HG02970 (cell line): ENCODE measurements around the gene FAM177A1.
"Not testable (repeated sequence)": the region's sequence is repeated elsewhere in the genome, so short reads cannot be mapped to it uniquely, and the experiment has no call there.

ENCODE experiments used
- ATAC-seq: cut with Tn5 transposase; IDR thresholded peaks from one replicate; pipeline ENCODE4 v1.9.1; 2021; ENCODE audit warnings: mild to moderate bottlenecking, moderate library complexity, moderate number of reproducible peaks; ENCODE audit not compliant: unreplicated experiment, low FRiP score

Gene FAM177A1, protein sequence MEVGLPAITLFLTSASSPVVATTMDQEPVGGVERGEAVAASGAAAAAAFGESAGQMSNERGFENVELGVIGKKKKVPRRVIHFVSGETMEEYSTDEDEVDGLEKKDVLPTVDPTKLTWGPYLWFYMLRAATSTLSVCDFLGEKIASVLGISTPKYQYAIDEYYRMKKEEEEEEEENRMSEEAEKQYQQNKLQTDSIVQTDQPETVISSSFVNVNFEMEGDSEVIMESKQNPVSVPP

DNA sequence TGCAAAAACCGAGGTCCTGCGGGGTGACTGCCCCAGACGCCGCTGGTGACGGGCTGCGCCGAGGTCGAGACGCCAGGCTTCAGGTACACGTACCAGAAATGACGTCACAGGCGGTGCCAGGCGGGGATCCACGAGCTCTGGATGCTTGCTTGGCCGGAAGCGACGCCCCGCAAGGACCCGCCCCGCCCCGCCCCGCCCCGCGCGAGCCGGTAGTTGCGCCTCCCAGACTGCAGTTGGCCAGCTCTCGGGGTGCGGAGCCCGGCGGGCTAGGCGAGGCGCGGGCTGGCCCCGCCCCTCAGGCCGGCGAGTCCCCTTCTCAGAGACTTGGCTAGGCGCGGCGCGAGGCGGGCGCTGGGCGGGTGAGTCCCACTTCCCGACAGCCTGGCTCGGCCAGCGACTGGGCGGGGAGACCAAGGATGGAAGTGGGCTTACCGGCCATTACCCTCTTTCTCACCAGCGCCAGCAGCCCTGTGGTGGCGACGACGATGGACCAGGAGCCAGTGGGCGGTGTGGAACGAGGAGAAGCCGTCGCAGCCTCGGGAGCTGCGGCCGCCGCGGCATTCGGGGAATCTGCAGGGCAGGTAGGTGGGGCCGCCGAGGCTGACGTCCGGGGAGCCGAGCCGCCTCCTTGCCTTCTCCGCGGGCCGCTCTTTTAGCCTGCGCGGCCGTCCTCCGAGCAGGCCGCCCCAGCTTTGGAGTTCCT lies at the start of gene FAM177A1:
Gene FAM177A1, plus strand, starts transcription at position 225 of the 703 bp plus-strand sequence. Its CDS starts 192 bp downstream, at position 417.
- peak; percentile 92 for ATAC-seq

DNA sequence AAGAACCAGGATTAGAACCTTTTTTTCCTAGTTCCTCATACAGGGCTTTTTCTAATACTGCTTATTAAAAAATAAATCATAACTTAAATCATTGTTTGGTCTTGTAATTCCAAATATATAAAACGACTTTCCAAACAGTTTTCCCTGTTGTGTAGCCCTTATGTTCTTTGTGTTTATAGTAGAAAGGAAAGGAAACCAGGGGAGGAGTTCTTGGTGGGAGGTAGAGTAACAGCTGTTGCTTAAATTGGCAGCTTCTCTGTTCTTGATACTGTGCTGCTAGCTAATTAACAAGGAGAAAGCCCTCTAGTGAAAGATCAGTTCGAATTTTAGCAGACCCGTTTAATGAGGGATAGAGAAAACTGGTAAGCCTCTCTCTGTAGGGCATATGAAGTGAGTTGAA lies 48.3 kb upstream of the FAM177A1 start:
- no peak for ATAC-seq

- ATAC-seq, result no peak
Measured at GRCh38 chr14:34999500-34999899, 46.6 kb upstream of the FAM177A1 start.

DNA sequence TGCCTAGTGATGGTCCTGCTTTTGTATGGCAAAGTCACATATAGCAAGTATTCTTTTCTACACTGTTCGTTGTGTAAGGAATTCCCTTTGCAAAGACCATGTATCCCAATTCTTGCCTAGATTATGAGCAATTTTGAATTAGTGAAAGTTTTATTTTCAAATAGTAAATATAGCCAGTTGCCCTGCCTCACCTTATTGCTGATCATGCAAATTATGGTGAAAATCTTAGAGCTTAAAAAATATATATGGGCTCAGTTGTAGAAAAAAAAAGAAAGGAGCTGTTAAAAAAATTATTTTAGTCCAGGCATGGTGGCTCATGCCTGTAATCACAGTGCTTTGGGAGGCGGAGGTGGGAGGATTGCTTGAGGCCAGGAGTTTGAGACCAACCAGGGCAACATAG lies 44.5 kb upstream of the FAM177A1 start:
- no peak for ATAC-seq

DNA sequence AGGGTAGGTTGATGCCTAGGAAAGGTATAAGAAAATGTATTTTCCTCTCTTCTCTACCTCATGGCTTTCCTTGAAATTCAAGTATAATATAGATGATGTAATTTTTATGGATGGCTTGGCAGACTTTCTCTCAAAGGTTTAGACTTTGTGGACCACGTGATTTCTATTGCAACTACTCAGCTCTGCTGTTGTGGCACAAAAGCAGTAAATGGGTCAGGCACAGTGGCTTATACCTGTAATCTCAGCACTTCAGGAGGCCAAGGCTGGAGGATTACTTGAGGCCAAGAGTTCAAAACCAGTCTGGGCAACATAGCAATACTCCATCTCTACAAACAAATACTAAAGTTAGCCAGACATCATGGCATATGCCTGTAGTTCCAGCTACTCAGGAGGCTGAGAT lies 41.2 kb upstream of the FAM177A1 start:
- ATAC-seq, result no peak

- no peak for ATAC-seq
Measured at GRCh38 chr14:35016568-35016967, 29.5 kb upstream of the FAM177A1 start.

- ATAC-seq, result no peak
Measured at GRCh38 chr14:35020713-35021112, 25.4 kb upstream of the FAM177A1 start.

- ATAC-seq, result no peak
Measured at GRCh38 chr14:35028435-35028834, 17.6 kb upstream of the FAM177A1 start.

DNA sequence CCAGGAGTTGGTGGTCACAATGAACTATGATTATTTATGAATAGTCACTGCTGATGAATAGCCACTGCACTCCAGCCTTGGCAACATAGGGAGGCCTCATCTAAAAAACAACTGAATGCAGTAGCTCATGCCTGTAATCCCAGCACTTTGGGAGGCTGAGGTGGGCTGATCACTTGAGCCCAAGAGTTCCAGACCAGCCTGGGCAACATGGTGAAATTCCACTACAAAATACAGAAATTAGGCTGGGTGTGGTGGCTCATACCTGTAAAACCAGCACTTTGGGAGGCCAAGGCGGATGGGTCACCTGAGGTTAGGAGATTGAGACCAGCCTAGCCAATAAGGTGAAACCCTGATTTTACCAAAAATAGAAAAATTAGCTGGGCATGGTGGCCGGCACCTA lies 13.5 kb upstream of the FAM177A1 start:
- ATAC-seq, result no peak

DNA sequence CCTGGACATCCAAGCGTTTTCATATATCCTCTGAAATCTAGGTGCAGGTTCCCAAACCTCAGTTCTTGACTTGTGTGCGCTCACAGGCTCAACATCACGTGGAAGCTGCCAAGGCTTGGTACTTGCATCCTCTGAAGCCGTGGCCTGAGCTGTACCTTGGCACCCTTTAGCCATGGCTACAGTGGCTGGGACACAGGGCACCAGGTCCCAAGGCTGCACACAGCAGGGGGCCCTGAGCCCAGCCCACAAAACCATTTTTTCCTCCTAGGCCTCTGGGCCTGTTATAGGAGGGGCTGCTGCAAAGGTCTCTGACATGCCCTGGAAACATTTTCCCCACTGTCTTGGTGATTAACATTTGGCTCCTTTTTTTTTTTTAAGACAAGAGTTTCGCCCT lies 11.6 kb upstream of the FAM177A1 start:
- ATAC-seq, result no peak

- ATAC-seq, result not testable (repeated sequence)
Measured at GRCh38 chr14:35034944-35035554, 11.0 kb upstream of the FAM177A1 start.

- not testable (repeated sequence) for ATAC-seq
Measured at GRCh38 chr14:35038312-35038711, 7.8 kb upstream of the FAM177A1 start.

- ATAC-seq, result no peak
Measured at GRCh38 chr14:35042632-35043031, 3.4 kb upstream of the FAM177A1 start.

GRCh38 chr14:35043046-35043445 lies 3.0 kb upstream of the FAM177A1 start:
- ATAC-seq, result no peak

- no peak for ATAC-seq
Measured at GRCh38 chr14:35044939-35045797, 904 bp upstream of the FAM177A1 start.

GRCh38 chr14:35045798-35046047 lies 349 bp upstream of the FAM177A1 start:
- ATAC-seq, result no peak

DNA sequence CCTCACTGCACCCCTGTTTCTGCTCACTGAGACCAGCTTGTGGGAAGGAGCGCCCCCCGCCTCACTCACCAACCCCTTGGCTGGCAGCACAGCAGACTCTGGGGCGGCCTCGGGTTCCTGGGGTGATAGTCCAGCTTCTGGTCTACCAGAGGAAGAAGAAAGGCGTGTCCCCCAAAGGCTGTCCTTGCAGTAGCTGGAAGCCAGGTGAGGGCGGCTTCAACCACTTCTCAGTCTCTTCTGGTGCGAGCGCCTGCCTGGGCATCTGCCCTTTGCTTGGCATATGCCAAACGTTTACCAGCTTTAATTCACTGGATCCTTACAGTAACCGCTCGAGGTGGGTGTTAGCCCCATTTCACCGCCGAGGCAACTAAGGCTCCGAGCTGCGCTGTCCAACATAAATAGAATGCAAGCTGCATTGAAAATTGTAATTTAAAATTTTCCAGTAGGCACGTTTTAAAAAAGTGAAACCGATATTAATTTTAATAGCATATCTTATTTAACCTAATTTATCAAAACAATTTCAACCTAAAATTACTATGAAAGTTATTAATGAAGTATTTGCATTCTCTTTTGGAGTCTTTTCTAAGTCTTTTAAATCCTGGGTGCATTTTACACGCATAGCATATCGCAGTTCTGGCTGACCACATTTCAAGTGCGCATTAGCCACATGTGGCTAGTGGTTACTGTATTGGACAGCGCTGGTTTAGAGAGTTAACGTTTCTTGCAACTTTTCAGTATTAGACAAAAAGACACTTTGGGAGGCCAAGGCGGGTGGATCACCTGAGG lies 872 bp downstream of the FAM177A1 start:
- no peak for ATAC-seq

GRCh38 chr14:35047976-35048513 lies 2.0 kb downstream of the FAM177A1 start:
- no peak for ATAC-seq

DNA sequence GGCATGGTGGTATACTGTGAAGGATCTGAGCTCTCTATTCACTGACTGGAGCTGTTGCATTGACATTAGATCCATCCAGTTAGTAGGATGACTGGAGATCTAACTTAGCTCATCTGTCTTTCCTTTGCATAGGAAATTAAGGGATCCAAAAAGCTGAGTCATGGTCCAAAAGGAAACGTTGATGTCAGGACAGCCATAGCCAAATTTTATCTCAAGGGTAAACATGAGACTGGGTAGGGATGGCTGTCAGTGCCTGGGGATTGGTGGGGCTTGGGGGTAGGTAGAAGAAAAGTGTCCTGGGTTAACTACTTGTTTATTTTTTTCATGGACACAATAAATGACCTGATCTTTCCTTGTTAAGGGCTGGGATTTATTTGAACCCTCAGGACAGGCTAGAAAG lies 4.6 kb downstream of the FAM177A1 start:
- no peak for ATAC-seq

DNA sequence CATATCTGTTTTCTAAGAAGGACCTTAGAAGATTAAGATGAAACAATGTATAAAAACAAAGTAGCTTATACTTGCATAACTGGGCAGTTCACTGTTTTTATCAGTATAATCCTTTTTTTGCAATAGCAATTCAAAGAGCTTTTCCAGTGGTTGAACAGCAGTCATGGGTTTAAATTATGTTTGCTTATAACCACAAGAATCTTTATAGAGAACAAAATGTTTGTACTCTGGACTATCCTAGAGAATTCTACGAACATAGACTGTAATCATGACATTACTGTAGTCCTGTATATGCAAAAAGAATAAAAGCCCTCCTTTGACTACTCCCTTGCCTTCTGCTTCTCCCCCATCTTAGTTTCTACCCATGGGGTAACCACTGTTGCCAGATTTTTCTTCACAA lies 5.7 kb downstream of the FAM177A1 start:
- no peak for ATAC-seq
